Activated CD4-positive, alpha-beta T cell treated with anti-CD3 and anti-CD28 coated beads, Interleukin-2, amount 50 U/mL, for 4 hours (primary cell): ENCODE results near the gene KIAA0930.
"Not testable (repeated sequence)": the region's sequence is repeated elsewhere in the genome, so short reads cannot be mapped to it uniquely, and the experiment has no call there.

ENCODE experiments used
- DNase-seq, 2 experiments: peaks; one replicate each; pipeline ENCODE4 v3.0.0-alpha.2; 2020

The KIAA0930 gene

DNA sequence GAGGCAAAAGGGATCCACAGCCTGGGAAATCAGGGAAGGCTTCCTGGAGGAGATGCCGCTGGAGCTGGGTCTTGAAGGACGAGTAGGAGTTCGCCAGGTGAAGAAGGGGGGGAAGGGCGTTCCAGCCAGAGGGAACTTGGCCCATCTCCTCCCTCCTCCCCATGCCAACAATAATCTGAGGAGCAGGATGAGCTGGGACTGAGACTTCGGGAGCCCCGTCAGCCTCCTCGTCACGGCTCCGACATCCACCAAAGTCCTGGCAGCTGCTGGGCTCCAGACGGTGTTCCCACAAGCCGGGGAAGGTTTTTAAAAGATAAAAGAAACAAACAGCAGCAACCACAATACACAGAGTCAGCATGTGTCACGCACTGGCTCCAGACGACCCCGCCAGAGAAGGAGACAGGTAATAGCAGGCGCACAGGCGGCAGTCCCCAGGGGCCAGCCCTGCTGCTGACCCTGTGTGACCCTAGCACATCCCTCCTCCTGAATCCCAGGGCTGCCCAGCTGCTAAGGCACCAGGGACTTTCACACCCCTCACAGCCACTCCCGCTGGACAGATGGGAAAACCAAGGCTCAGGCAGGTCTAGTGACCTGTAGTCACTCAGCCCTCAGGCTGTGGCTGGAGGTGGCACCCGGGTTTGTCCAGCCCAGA, 39.7 kb downstream of the KIAA0930 start:
- no peak for DNase-seq

- no peak for DNase-seq
Observed at GRCh38 chr22:45200230-45200629, 40.5 kb downstream of the KIAA0930 start.

GRCh38 chr22:45199723-45200122, 41.0 kb downstream of the KIAA0930 start:
- no peak for DNase-seq

- DNase-seq: no peak
Observed at GRCh38 chr22:45198463-45198795, 42.3 kb downstream of the KIAA0930 start.

DNA sequence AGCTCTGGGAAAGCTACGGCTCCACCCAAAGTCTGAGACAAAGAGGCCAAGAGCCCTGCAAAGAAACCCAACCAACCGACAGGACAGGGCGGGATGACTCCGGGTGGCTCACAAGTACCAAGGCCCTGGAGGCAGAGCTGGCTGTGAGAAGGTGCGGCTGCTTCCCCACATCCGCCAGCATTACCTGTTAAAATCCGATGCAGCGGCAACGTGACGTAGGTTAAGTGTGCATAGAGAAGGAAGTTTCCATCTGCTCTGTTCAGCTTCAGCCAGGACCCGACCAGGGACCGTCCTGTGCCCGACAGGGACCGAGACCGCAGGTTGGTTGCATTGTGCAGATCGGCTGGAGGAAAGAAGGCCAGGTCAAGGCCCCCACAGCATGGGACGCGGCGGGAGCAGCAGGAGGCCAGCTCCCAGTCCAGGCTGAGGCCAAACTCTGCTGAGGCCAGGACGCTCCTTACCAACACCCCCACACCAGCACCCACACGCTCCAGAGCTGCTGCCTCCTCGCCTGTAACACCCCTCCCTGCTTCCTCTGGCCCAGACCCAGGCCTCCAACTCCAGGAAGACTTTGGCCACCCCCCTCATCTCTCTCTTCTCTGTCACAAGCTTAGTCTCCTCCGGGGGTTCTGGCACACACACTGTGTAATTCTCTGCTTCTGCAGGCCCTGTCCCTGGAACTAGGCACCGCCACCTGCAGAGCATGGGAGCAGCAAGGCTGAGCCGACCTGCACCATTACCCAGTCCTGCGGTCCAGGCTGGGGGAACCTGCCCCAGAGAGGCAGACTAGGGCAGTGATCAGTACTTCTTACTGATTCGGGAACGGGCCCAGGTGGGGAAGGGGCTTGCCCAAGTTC, 42.9 kb downstream of the KIAA0930 start:
- no peak for DNase-seq

DNA sequence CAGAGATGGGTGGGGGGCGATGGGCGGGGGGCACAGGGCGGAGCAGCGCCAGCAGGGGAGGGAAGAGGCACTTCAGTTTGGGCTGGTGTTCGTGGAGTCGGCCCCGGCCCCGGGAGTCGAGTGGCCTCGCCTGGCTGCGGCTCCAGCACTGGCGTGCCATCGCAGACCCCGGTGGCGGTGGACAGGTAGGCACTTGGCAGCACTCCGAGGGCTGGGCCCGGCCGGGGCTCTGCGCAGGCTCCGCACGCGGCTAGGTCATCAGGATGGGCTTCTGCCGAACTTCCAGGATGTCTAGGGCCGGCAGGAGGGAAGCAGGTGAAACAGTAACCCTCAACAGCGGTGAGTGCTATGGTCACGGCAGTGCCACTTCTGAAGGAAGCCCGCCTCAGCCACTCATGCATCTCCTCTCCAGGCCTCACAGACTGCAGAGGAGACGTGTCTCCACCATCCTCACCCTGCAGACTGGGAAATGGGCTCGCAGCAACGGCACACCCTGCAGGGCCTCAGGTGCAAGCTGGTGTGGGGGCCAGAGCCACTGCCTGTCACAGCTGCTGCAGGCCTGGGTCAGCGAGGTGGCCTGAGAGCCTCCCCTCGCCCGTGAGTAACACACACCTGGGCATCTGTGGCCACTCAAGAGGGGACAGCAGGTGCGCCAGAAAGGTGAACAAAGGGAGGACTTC, 43.6 kb downstream of the KIAA0930 start:
- DNase-seq: no peak

GRCh38 chr22:45196308-45196707, 44.4 kb downstream of the KIAA0930 start:
- DNase-seq: no peak

DNA sequence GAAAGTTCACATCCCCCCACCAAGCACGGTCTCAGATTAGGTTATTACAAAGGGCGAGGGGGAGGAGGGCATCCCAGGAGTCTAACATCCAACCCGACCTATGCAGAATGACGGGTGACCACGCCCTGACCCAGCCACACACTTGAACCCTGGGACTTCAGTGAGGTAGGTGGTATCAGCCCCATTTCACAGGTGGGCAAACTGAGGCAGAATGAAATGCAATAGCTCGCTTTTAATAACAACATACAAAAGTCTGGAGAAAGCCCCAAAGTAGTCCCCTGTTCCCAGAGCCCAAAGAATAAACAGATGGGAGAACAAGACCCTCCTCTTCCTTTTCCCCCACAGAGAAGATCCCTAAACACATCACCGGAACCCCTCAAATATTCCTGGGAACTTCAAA, 45.1 kb downstream of the KIAA0930 start:
- DNase-seq: no peak

GRCh38 chr22:45194686-45195085, 46.0 kb downstream of the KIAA0930 start:
- no peak for DNase-seq

- DNase-seq: no peak
Observed at GRCh38 chr22:45192701-45193187, 48.0 kb downstream of the KIAA0930 start.

DNA sequence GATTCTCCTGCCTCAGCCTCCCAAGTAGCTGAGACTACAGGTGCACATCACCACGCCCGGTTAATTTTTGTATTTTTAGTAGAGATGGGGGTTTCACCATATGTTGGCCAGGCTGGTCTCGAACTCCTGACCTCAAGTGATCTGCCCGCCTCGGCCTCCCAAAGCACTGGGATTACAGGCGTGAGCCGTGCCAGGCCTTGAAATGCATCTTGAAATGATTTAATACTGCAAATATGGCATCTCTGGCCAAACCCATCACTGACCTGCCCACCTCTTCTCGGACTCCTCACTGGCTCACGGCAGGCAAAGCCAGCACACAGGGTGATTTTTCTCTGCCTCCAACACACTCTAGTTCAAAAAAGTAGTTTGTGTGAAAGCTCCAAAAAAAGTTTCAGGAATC, 48.9 kb downstream of the KIAA0930 start:
- DNase-seq: not testable (repeated sequence)

DNA sequence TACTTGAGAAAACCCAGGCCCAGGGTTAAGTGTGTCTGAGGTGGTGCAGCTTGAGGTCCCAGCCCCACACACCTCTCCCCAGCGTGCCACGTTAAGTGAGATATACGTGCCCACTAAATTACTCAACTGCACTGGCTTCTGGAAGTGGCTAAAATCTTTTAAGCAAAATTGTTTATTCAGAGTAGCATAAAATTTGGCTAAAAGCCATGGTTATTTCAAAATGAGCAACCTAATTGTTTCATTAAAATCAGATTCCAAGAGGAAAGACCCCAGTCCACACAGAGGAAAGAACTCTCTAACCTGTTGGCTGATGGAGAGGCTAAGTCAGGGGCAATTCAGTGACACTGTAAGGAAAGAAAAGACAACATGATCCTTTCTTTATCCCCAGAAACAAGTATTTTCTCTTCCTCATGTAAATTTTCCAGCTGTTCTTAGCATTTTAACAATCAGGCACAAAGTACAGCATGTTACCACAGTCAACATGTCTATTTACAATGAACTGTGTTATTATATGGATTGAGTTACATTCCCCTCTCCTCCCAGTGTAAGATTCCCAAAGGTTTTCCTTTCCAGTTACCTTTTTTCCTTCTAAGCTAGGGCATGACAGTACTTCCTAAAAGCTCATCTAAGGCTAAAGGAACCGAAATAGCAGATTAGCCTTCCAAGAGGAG, 50.4 kb downstream of the KIAA0930 start:
- no peak for DNase-seq

- no peak for DNase-seq
Observed at GRCh38 chr22:45188779-45189178, 51.9 kb downstream of the KIAA0930 start.

DNA sequence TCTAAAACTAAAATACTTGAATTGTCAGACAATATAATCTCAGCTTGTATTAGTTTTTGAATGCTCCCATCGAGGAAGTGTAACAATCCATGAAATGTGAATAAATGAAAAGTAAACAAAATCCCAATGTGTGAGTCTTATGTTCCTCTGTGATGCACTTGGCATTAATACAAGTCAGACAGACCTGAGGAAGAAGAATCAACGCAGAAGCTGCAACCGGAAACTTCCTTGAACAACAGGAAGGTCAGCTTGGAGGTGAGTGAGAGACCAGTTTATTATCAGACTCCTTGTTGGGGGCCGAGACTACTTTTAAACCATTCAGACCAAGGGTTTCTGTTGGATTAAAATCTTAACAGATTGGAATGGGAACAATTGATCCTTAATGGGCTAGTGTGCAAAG, 52.8 kb downstream of the KIAA0930 start:
- DNase-seq: no peak

DNA sequence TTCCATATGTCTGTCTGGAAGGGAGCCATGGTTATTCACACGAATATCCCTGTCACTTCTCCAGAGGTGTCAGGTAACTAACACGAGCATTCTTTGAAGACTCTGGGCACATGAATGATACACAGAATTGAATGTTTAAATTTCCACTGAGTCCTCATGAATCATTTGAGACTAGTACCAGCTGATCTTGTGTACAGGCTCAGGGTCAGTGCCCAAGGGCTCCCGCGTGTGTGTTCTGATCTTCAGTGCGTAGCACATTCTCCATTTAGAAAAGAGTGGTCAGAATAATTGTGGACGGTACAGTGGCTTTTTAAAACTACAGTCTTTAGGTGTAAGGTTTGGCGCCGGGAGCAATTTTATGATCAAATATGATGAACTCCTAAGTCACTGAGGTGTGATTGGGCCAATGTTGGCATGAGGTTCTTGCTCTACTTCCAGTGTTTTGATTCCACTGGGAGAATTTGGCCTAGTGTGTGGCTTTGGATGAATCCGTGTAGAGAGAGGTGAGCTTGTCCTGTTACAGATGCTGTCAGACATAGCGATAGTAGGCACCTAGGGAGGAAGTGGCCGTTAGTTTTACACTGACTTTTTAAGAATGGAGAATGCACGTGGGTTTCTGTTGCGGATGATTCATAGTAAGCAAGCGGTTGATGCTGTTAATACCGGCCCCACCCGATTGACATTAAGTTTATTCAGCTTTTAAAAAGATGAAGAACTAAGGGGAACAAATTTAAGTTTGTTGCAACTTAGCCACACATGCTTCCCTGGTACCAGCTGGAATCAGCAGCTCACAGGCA, 54.8 kb downstream of the KIAA0930 start:
- no peak for DNase-seq

- DNase-seq: no peak
Observed at GRCh38 chr22:45183974-45184373, 56.7 kb downstream of the KIAA0930 start.

DNA sequence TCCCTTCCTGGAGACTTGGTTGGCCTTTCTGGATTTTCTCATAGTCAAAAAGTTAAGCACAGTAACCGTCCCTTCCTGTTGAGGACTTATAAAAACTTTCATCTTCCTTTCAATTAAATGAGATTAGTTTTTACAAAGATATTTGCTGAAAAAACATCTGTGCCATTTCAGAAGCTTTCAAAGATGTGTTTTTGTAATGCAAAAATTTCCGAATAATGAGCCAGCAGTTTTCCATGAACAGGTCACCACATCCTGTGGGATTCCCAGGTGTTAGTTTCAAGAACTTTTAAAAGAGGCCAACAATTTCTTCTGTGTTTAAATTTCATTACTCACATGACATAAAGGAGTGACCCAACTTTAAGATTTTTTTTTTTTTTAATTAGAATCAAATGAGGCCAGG, 58.9 kb downstream of the KIAA0930 start:
- DNase-seq: no peak

GRCh38 chr22:45181240-45181639, 59.5 kb downstream of the KIAA0930 start:
- no peak for DNase-seq

DNA sequence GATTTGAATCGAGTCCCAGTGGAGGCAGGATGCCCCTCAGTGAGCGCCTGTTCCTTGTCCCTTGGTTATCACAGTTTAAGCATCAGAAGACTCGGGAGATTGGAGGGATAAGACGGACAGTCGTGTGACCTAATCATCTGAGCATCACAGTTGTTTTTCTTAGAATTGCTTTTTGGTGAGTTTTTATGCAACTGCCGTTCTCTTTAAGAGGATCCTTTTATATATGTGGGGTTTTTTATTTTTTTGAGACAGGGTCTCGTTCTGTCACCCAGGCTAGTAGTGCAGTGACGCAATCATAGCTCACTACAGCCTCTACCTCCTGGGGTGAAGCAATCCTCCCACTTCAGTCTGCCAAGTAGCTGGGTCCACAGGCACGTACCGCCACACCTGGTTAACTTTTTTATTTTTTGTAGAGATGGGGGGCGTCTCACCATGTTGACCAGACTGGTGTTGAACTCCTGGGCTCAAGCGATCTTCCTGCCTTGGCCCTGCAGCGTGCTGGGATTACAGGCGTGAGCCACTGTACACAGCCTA, 60.5 kb downstream of the KIAA0930 start:
- no peak for DNase-seq

DNA sequence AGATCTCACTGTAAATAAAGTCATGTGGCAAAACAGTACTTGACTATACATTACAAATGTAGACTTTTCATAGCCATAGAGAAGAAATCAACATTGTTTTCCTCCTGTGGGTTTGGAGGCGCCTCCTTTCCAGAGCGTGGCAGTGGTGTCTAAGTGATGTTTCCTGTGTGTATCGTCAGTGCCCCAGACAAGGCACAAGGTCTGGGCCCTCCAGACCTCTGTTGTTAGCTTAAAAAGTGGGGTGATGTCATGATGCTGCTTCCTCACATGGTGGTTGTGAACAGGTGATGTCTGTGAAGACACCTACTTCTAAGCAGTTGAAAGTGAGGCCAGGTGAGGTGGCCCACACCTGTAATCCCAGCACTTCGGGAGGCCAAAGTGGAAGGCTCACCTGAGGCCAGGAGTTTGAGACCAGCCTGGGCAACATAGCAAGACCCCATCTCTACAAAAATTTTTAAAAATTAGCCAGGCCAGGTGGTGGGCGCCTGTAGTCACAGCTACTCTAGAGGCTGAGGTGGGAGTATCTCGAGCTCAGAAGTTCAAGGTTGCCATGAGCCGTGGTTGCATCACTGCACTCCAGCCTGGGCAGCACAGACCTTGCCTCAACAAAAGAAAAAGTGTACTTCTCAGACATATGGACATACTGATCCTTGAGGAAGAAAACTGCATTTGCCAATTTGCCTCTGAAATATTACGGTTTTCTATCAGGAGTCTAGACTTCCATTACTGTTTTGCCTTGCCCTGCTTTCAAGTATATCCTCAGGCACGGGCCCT, 61.2 kb downstream of the KIAA0930 start:
- DNase-seq: peak in 1 of 2 experiments; percentile 26

- no peak for DNase-seq
Observed at GRCh38 chr22:45172881-45173585, 67.7 kb downstream of the KIAA0930 start.
